Measurements from ENCODE around the gene LCP2. TPM values are rescaled to one million over a fixed set of nuclear protein-coding genes. Genes with fewer than 3 reads are reported as not detected.

LCP2 gene
- polyA plus RNA-seq, 1 experiment: not detected

DNA sequence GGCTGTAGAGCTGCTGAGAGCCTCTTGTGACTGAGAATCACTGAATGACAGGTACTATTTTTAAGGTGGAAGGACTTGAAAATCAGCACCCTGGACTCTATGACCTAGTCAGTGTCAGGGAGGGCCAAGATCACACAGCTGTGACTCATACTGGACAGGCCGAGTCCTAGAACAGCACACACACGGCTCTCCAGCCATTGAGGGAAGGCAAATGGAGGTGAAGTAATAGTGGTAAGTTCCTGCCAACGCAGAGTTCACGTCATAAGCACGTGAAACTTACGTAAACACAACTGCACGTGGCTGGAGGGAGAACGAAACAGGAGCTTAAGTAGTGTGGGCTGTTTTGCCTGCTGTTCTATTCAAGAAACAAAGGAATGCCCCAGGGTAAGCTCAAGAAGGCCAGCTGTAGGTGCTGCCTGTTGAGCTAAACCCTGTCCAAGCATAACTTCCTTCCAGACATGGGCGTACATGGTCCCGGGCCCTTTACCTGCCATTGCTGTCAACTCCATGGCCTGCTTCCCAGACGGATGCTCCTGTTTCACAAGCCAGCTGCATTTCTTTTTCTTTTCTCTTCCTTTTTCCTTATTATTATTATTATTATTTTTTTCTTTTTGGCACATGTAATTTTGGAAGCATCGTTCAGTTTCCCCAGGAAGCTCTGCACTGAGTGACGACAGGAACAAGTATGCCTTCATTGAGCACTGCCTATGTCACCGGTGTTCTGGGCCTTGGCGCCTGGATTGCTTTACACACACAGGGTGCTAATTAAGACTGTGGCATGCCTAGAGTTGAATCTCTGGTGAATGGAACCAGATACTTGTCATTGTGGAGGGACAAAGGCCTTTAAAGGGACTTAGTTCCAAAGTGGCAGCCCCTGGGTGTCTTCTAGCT is 10.2 kb upstream of the LCP2 start:
- no peaks in the 10 kb centered on the region for H3K36me3 ChIP-seq (ENCODE audit: control insufficient read depth, insufficient read depth, low read length)
- no peak overlapping the region for H3K4me3 ChIP-seq (ENCODE audit: low read depth, low read length)
- ChIA-PET POLR2A (no interaction called here), CTCF (no interaction called here)
- TF ChIP-seq, protein P1, sequence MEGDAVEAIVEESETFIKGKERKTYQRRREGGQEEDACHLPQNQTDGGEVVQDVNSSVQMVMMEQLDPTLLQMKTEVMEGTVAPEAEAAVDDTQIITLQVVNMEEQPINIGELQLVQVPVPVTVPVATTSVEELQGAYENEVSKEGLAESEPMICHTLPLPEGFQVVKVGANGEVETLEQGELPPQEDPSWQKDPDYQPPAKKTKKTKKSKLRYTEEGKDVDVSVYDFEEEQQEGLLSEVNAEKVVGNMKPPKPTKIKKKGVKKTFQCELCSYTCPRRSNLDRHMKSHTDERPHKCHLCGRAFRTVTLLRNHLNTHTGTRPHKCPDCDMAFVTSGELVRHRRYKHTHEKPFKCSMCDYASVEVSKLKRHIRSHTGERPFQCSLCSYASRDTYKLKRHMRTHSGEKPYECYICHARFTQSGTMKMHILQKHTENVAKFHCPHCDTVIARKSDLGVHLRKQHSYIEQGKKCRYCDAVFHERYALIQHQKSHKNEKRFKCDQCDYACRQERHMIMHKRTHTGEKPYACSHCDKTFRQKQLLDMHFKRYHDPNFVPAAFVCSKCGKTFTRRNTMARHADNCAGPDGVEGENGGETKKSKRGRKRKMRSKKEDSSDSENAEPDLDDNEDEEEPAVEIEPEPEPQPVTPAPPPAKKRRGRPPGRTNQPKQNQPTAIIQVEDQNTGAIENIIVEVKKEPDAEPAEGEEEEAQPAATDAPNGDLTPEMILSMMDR (IDR thresholded peaks at IDR 0.05; ENCODE audit: insufficient read depth, low read depth, low read length): no peak
- H3K27me3 ChIP-seq (ENCODE audit: control insufficient read depth, insufficient read depth, low read length): no peaks in the 10 kb centered on the region
- DNase-seq (ENCODE audit: low read depth): no peak

DNA sequence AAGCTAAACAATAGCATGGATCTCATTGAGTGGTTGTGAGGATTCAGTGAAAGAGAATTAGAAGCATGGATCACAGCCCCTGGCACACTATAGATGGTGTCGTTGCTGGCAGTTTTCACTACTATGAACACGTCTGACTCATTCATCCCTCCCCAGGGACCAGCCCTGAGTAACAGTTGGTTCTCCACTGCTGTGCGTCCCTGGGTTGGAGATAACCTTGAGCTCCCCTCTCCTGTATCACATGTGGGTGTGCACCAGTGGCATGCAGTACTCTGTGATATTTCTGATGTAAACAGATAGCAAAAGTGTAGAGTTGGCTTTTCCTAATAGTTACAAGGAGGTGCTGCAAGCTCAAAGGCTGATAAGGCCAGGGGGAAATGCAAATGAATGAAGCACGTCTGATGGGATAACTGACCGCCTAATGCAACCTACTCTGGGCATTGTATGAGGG is 8.8 kb upstream of the LCP2 start:
- TF ChIP-seq, protein P1 (IDR thresholded peaks at IDR 0.05; ENCODE audit: insufficient read depth, low read depth, low read length): no peak
- CTCF ChIA-PET: no interaction called here
- H3K27me3 ChIP-seq (ENCODE audit: control insufficient read depth, insufficient read depth, low read length): no peaks in the 10 kb centered on the region
- H3K4me3 ChIP-seq (ENCODE audit: low read depth, low read length): no peak overlapping the region
- POLR2A ChIA-PET: no interaction called here
- DNase-seq (ENCODE audit: low read depth): no peak
- no peaks in the 10 kb centered on the region for H3K36me3 ChIP-seq (ENCODE audit: control insufficient read depth, insufficient read depth, low read length)

DNA sequence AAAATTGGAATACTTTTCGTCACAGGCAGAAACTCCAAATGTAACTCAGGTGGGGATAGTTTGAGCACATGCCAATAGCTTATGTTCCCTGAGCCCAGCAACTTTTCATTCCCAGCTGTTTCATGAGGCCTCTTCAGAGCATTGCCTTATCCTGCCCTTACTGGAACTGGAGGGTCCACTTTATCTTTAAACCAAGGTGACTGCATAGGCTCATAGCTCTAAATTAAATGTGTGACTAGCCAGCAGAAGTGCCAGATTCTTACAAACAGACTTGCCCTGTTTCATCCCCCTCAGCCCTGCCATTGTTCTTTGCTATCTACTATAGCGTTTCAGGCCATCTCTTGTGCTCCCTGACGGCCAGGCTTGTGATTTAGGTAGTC is 8.1 kb upstream of the LCP2 start:
- ChIA-PET POLR2A (no interaction called here), CTCF (interaction anchor here (0.6 kb wide), 1 partner anchor 1688 kb away, joined by 3 read pairs; no protein-coding TSS in a partner anchor)
- no peaks in the 10 kb centered on the region for H3K27me3 ChIP-seq (ENCODE audit: control insufficient read depth, insufficient read depth, low read length)
- no peak overlapping the region for H3K4me3 ChIP-seq (ENCODE audit: low read depth, low read length)
- no peak for DNase-seq (ENCODE audit: low read depth)
- no peaks in the 10 kb centered on the region for H3K36me3 ChIP-seq (ENCODE audit: control insufficient read depth, insufficient read depth, low read length)
- TF ChIP-seq, protein P1 (IDR thresholded peaks at IDR 0.05; ENCODE audit: insufficient read depth, low read depth, low read length): no peak

DNA sequence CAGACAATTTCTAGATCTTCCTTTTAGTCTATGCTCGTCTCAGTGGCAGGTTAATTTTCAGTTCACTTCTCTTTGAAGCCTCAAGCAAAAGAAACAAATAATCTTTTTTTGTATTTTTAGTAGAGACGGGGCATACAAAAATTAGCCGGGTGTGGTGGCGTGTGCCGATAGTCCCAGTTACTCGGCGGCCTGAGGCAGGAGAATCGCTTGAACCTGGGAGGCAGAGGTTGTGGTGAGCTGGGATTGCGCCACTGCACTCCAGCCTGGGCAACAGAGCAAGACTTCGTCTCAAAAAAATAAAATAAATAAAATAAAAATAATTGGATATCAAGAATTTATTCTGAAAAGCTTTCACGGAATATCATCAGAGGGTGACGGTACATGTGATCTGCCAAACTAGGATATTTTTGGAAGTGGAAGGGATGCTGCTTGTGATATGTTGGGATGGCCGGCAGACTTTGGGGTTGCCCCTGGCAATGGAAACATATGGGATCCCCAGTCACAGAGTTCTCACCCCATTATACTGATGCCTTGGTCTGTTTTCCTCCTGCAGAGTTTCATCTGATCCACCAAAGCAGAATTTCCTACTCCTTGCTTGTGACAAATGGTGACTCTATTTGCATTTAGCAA is 7.6 kb upstream of the LCP2 start:
- no peaks in the 10 kb centered on the region for H3K36me3 ChIP-seq (ENCODE audit: control insufficient read depth, insufficient read depth, low read length)
- TF ChIP-seq, protein P1 (IDR thresholded peaks at IDR 0.05; ENCODE audit: insufficient read depth, low read depth, low read length): no peak
- H3K4me3 ChIP-seq (ENCODE audit: low read depth, low read length): no peak overlapping the region
- no peak for DNase-seq (ENCODE audit: low read depth)
- no peaks in the 10 kb centered on the region for H3K27me3 ChIP-seq (ENCODE audit: control insufficient read depth, insufficient read depth, low read length)
- ChIA-PET POLR2A (no interaction called here), CTCF (interaction anchor here (0.6 kb wide), 1 partner anchor 1688 kb away, joined by 3 read pairs; no protein-coding TSS in a partner anchor)

DNA sequence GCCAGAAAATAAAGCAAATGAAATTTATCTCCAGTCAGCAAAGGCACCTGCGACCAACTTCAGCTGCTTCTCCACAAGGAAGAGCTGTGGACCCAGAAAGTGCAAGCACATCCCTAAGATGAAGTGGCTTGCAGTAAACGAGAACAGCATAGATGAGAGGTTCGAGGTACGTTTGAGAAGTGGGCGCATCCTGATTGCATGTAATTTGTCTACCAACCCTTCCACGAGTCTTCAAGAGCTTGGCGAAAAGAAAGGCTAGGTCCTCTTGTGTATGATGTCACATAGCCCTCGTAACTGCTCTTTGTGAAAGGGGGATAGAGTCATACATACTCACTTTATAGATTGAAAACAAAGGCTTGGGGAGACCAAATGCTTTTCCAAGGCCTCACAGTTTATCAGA is 6.0 kb upstream of the LCP2 start:
- CTCF ChIA-PET: no interaction called here
- POLR2A ChIA-PET: no interaction called here

More for the DNA sequence above, 6.0 kb upstream of the LCP2 start:
- H3K4me3 ChIP-seq (ENCODE audit: low read depth, low read length): no peak overlapping the region
- no peaks in the 10 kb centered on the region for H3K36me3 ChIP-seq (ENCODE audit: control insufficient read depth, insufficient read depth, low read length)
- TF ChIP-seq, protein P1 (IDR thresholded peaks at IDR 0.05; ENCODE audit: insufficient read depth, low read depth, low read length): no peak
- DNase-seq (ENCODE audit: low read depth): no peak
- H3K27me3 ChIP-seq (ENCODE audit: control insufficient read depth, insufficient read depth, low read length): no peaks in the 10 kb centered on the region

All from BJ (cell line).